SJSA1 (cell line): Measurements from ENCODE around the gene ARMC6. TPM values are rescaled to one million over a fixed set of nuclear protein-coding genes. Genes with fewer than 3 reads are reported as not detected.

ENCODE experiments used
- DNase-seq, 2 experiments: peaks; one replicate each; pipeline ENCODE4 v3.0.0-alpha.2; 2015 to 2020; ENCODE audit warnings: low spot score in 2 of 2, low read depth in 1 of 2
- H3K27ac ChIP-seq: fragments of 250-450 bp; sonication (Bioruptor Pico); 2 replicates; pipeline ENCODE4 v1.5.1; 2020; ENCODE audit warnings: mild to moderate bottlenecking, moderate library complexity
- H3K27me3 ChIP-seq: fragments of 250-450 bp; sonication (Bioruptor Pico); replicated peaks from 2 replicates; pipeline ENCODE4 v1.5.1; 2020; ENCODE audit warnings: mild to moderate bottlenecking, moderate library complexity
- H3K36me3 ChIP-seq: fragments of 250-450 bp; sonication (Bioruptor Pico); 2 replicates; pipeline ENCODE4 v1.5.1; 2020; ENCODE audit warnings: mild to moderate bottlenecking
- H3K4me1 ChIP-seq: fragments of 250-450 bp; sonication (Bioruptor Pico); replicated peaks from 2 replicates; pipeline ENCODE4 v1.6.1; 2021; ENCODE audit warnings: mild to moderate bottlenecking
- H3K4me3 ChIP-seq: fragments of 250-450 bp; sonication (Bioruptor Pico); 2 replicates; pipeline ENCODE4 v1.5.1; 2020; ENCODE audit warnings: mild to moderate bottlenecking
- H3K9me3 ChIP-seq: fragments of 250-450 bp; sonication (Bioruptor Pico); replicated peaks from 2 replicates; pipeline ENCODE4 v1.5.1; 2020; ENCODE audit warnings: mild to moderate bottlenecking
- total RNA-seq: library from RNA; depleted of rRNA; stranded (reverse); fragments of >200 nt; shearing (Covaris generic); gene quantifications from 2 replicates; pipeline ENCODE4 v1.2.3, GENCODE V29; 2014

Gene ARMC6
- total RNA-seq, 1 experiment from 2014 or later = 54.9 TPM

- DNase-seq = peak in 1 of 2 experiments; percentile 15
- peaks cover 64% of the 10 kb centered on the region for H3K36me3 ChIP-seq
- H3K27me3 ChIP-seq = no peaks in the 10 kb centered on the region
- no peaks in the 10 kb centered on the region for H3K9me3 ChIP-seq
- no peak overlapping the region for H3K4me3 ChIP-seq
- no peak overlapping the region for H3K27ac ChIP-seq
- H3K4me1 ChIP-seq = no peaks in the 10 kb centered on the region
Observed at GRCh38 chr19:19053508-19054314, 20.3 kb downstream of the ARMC6 start.

- Histone ChIP-seq H3K36me3 (peaks cover 60% of the 10 kb centered on the region), H3K27me3 (no peaks in the 10 kb centered on the region), H3K4me3 (no peak overlapping the region), H3K27ac (no peak overlapping the region), H3K9me3 (no peaks in the 10 kb centered on the region), H3K4me1 (no peaks in the 10 kb centered on the region)
- DNase-seq = no peak
Observed at GRCh38 chr19:19054315-19054938, 21.0 kb downstream of the ARMC6 start.

- Histone ChIP-seq H3K36me3 (peaks cover 58% of the 10 kb centered on the region), H3K27me3 (no peaks in the 10 kb centered on the region), H3K9me3 (no peaks in the 10 kb centered on the region), H3K4me1 (no peaks in the 10 kb centered on the region), H3K27ac (no peak overlapping the region), H3K4me3 (no peak overlapping the region)
- no peak for DNase-seq
Observed at GRCh38 chr19:19054939-19055440, 21.6 kb downstream of the ARMC6 start.

- H3K36me3 ChIP-seq = peaks cover 58% of the 10 kb centered on the region
- no peaks in the 10 kb centered on the region for H3K9me3 ChIP-seq
- H3K27me3 ChIP-seq = no peaks in the 10 kb centered on the region
- no peak overlapping the region for H3K4me3 ChIP-seq
- no peak overlapping the region for H3K27ac ChIP-seq
- DNase-seq = no peak
- H3K4me1 ChIP-seq = no peaks in the 10 kb centered on the region
Observed at GRCh38 chr19:19055701-19056100, 22.3 kb downstream of the ARMC6 start.

GRCh38 chr19:19056636-19057275 is 23.4 kb downstream of the ARMC6 start:
- Histone ChIP-seq H3K36me3 (peaks cover 50% of the 10 kb centered on the region), H3K9me3 (no peaks in the 10 kb centered on the region), H3K4me3 (no peak overlapping the region), H3K27ac (no peak overlapping the region), H3K4me1 (no peaks in the 10 kb centered on the region), H3K27me3 (no peaks in the 10 kb centered on the region)
- no peak for DNase-seq

- H3K27me3 ChIP-seq = no peaks in the 10 kb centered on the region
- peaks cover 44% of the 10 kb centered on the region for H3K36me3 ChIP-seq
- no peak overlapping the region for H3K27ac ChIP-seq
- H3K9me3 ChIP-seq = no peaks in the 10 kb centered on the region
- H3K4me3 ChIP-seq = no peak overlapping the region
- no peaks in the 10 kb centered on the region for H3K4me1 ChIP-seq
- DNase-seq = no peak
Observed at GRCh38 chr19:19057317-19057716, 23.9 kb downstream of the ARMC6 start.

- Histone ChIP-seq H3K9me3 (no peaks in the 10 kb centered on the region), H3K4me1 (no peaks in the 10 kb centered on the region; the same call in 1 of the 2 replicates), H3K4me3 (no peak overlapping the region), H3K27me3 (no peaks in the 10 kb centered on the region), H3K27ac (no peak overlapping the region), H3K36me3 (peaks cover 40% of the 10 kb centered on the region)
- no peak for DNase-seq
Observed at GRCh38 chr19:19057720-19058119, 24.3 kb downstream of the ARMC6 start.

GRCh38 chr19:19059018-19059836 is 25.8 kb downstream of the ARMC6 start:
- H3K4me3 ChIP-seq = no peak overlapping the region
- H3K4me1 ChIP-seq = peaks cover 7% of the 10 kb centered on the region
- no peak overlapping the region for H3K27ac ChIP-seq
- no peaks in the 10 kb centered on the region for H3K27me3 ChIP-seq
- DNase-seq = no peak
- H3K36me3 ChIP-seq = peaks cover 32% of the 10 kb centered on the region
- no peaks in the 10 kb centered on the region for H3K9me3 ChIP-seq

- H3K27ac ChIP-seq = no peak overlapping the region
- H3K4me3 ChIP-seq = no peak overlapping the region
- H3K27me3 ChIP-seq = no peaks in the 10 kb centered on the region
- no peaks in the 10 kb centered on the region for H3K9me3 ChIP-seq
- H3K4me1 ChIP-seq = peaks cover 15% of the 10 kb centered on the region
- H3K36me3 ChIP-seq = peaks cover 24% of the 10 kb centered on the region
- DNase-seq = no peak
Observed at GRCh38 chr19:19059837-19060611, 26.6 kb downstream of the ARMC6 start.

GRCh38 chr19:19061506-19061905 is 28.1 kb downstream of the ARMC6 start:
- DNase-seq = no peak
- Histone ChIP-seq H3K36me3 (peaks cover 17% of the 10 kb centered on the region), H3K4me1 (peaks cover 16% of the 10 kb centered on the region), H3K27me3 (no peaks in the 10 kb centered on the region), H3K4me3 (no peak overlapping the region), H3K27ac (no peak overlapping the region), H3K9me3 (no peaks in the 10 kb centered on the region)

GRCh38 chr19:19062454-19063182 is 29.2 kb downstream of the ARMC6 start:
- Histone ChIP-seq H3K27ac (no peak overlapping the region), H3K36me3 (peaks cover 9% of the 10 kb centered on the region), H3K4me1 (peaks cover 16% of the 10 kb centered on the region), H3K27me3 (no peaks in the 10 kb centered on the region), H3K9me3 (no peaks in the 10 kb centered on the region), H3K4me3 (peak overlapping the region; percentile 59)
- peak in 1 of 2 experiments; percentile 12 for DNase-seq
